AG04449 (cell line): Measurements from ENCODE around the gene DHRS7.
A peak's percentile ranks its signal among the peaks of the same experiment; 100 is the strongest.

Experiments
- CTCF ChIA-PET: fragments of 350-600 bp; formaldehyde crosslinking; extraction: SDS; loops from one replicate; lab custom pipeline; 2021; ENCODE audit warnings: antibody characterized with exemption; lab: Yijun Ruan, JAX
- POLR2A ChIA-PET: fragments of 400-600, 350-600 bp; formaldehyde crosslinking; extraction: SDS; loops from one replicate; lab custom pipeline; 2020; ENCODE audit warnings: antibody characterized with exemption, inconsistent platforms; lab: Yijun Ruan, JAX
- DNase-seq: peaks from one replicate; pipeline ENCODE4 v3.0.0-alpha.2; 2010; ENCODE audit warnings: low read depth, low spot score
- H3K4me3 ChIP-seq: 2 replicates; pipeline ENCODE4 v1.5.1; 2011; ENCODE audit warnings: low read depth, mild to moderate bottlenecking, control low read depth, low read length
- CTCF ChIP-seq: IDR thresholded peaks from one replicate; pipeline ENCODE4 v1.5.1; 2011; ENCODE audit warnings: mild to moderate bottlenecking, moderate library complexity, low read length, control low read depth, inconsistent platforms; ENCODE audit not compliant: insufficient read depth; ENCODE audit errors: missing control alignments

DHRS7 gene

GRCh38 chr14:60164712-60165546 is at the start of gene DHRS7:
TSS of gene DHRS7 (minus strand) at chr14:60165398. CDS start at chr14:60165309, 89 bp downstream.
- DNase-seq: no peak
- ChIA-PET POLR2A (interaction anchor here (0.6 to 1.5 kb wide), 2 partner anchors 17 to 73 kb away, joined by 3 to 5 read pairs; partner anchors contain the start of gene PCNX4), CTCF (interaction anchor here (1.0 to 3.3 kb wide), 5 partner anchors 12 to 682 kb away, joined by 3 to 26 read pairs (median 4); no protein-coding TSS in a partner anchor)
- peak within 1 kb of the TSS; percentile 91 for H3K4me3 ChIP-seq
- TF ChIP-seq CTCF: peak; percentile 7

- CTCF ChIA-PET: no interaction called here
- TF ChIP-seq CTCF: no peak
- POLR2A ChIA-PET: no interaction called here
- no peak overlapping the region for H3K4me3 ChIP-seq
- DNase-seq: no peak
Measured at GRCh38 chr14:60214415-60215126, 49.4 kb upstream of the DHRS7 start.

GRCh38 chr14:60214003-60214402 is 48.8 kb upstream of the DHRS7 start:
- POLR2A ChIA-PET: no interaction called here

GRCh38 chr14:60212503-60213371 is 47.5 kb upstream of the DHRS7 start:
- ChIA-PET POLR2A (no interaction called here), CTCF (interaction anchor here (1.5 kb wide), 1 partner anchor 17 kb away, joined by 3 read pairs; no protein-coding TSS in a partner anchor)
- H3K4me3 ChIP-seq: no peak overlapping the region
- DNase-seq: no peak
- no peak for TF ChIP-seq CTCF

More at GRCh38 chr14:60214003-60214402, 48.8 kb upstream of the DHRS7 start:
- no peak for DNase-seq
- TF ChIP-seq CTCF: no peak
- H3K4me3 ChIP-seq: no peak overlapping the region
- CTCF ChIA-PET: no interaction called here

- no peak for TF ChIP-seq CTCF
- no peak overlapping the region for H3K4me3 ChIP-seq
- CTCF ChIA-PET: interaction anchor here (0.7 to 1.5 kb wide), 2 partner anchors 15 to 26 kb away, joined by 3 read pairs; no protein-coding TSS in a partner anchor
- DNase-seq: no peak
- POLR2A ChIA-PET: no interaction called here
Measured at GRCh38 chr14:60211153-60211552, 46.0 kb upstream of the DHRS7 start.
